Natural killer cell (primary cell): ENCODE results near the gene CD7. TPM values are rescaled to one million over a fixed set of nuclear protein-coding genes. Genes with fewer than 3 reads are reported as not detected.

ENCODE experiments used
- ATAC-seq, 3 donors: fragments of 150-1000 bp in 2 of 3; fragments of 200-7000 bp in 1 of 3; cut with Tn5 transposase; 1 replicate in 1 of 3; 2 replicates in 2 of 3; pipeline ENCODE4 v1.10.0; 2021; ENCODE audit warnings: mild to moderate bottlenecking in 2 of 3, moderate library complexity in 2 of 3
- DNase-seq, 2 donors: peaks; one replicate each; pipeline versions ENCODE4 v3.0.0 to v3.0.0-alpha.2; 2013 to 2021; ENCODE audit warnings: mixed read lengths in 1 of 2
- H3K27ac ChIP-seq: one replicate; pipeline ENCODE4 v1.5.1; 2013; ENCODE audit warnings: mild to moderate bottlenecking, low read length
- H3K27me3 ChIP-seq: one replicate; pipeline ENCODE4 v1.6.1; 2013; ENCODE audit warnings: low read length; ENCODE audit not compliant: control insufficient read depth, insufficient read depth
- H3K36me3 ChIP-seq: one replicate; pipeline ENCODE4 v1.6.1; 2013; ENCODE audit warnings: low read length; ENCODE audit not compliant: control insufficient read depth, insufficient read depth
- H3K4me1 ChIP-seq: one replicate; pipeline ENCODE4 v1.6.1; 2013; ENCODE audit warnings: low read length; ENCODE audit not compliant: control insufficient read depth, insufficient read depth
- H3K4me3 ChIP-seq: one replicate; pipeline ENCODE4 v1.5.1; 2013; ENCODE audit warnings: low read length
- H3K9me3 ChIP-seq: one replicate; pipeline ENCODE4 v1.6.1; 2013; ENCODE audit warnings: low read length; ENCODE audit not compliant: control insufficient read depth, insufficient read depth
- H3K27ac Mint-ChIP-seq, 2 donors: one replicate each; pipeline ENCODE4 v1.8.0; 2022; ENCODE audit warnings: mild to moderate bottlenecking in 2 of 2, mixed read lengths in 2 of 2, moderate library complexity in 1 of 2
- H3K27me3 Mint-ChIP-seq, 2 donors: one replicate each; pipeline ENCODE4 v1.8.0; 2022; ENCODE audit warnings: low read depth in 2 of 2, mixed read lengths in 2 of 2
- H3K36me3 Mint-ChIP-seq: one replicate; pipeline ENCODE4 v1.8.0; 2022; ENCODE audit warnings: mixed read lengths
- H3K4me1 Mint-ChIP-seq, 2 donors: one replicate each; pipeline ENCODE4 v1.8.0; 2022; ENCODE audit warnings: mixed read lengths in 2 of 2
- H3K4me3 Mint-ChIP-seq: one replicate; pipeline ENCODE4 v1.8.0; 2022; ENCODE audit warnings: mild to moderate bottlenecking, moderate library complexity, mixed read lengths
- H3K9me3 Mint-ChIP-seq, 2 donors: one replicate each; pipeline ENCODE4 v1.8.0; 2022; ENCODE audit warnings: mixed read lengths in 2 of 2
- CTCF ChIP-seq: fragments of 200-600 bp; IDR thresholded peaks from one replicate; pipeline ENCODE4 v1.8.0; 2022; ENCODE audit warnings: antibody characterized with exemption
- WGBS: methylation state at CpG from one replicate; pipeline ENCODE4 v1.1.7; 2013; ENCODE audit warnings: missing lambda C conversion rate; ENCODE audit not compliant: insufficient coverage; 5-methylcytosine and 5-hydroxymethylcytosine counted together
- intact Hi-C: fragments of 100-400 bp; cut with micrococcal nuclease; formaldehyde crosslinking; loops from one replicate; pipeline ENCODE4 v1.14.2; 2022
- total RNA-seq, 4 donors: library from RNA; stranded (reverse); fragments of 120-200 nt in 1 of 4; gene quantifications; one replicate each; pipeline versions ENCODE4 v1.2.3 to v1.2.4, GENCODE V29; 2013 to 2022

Gene CD7
- total RNA-seq, 3 donors from 2014 or later (not counting 1 experiment from before 2014, with no cell fraction given), result 464 to 564 (median 522) TPM

- Mint-ChIP-seq H3K27me3 (no peaks in the 10 kb centered on the region), H3K27ac (peak overlapping the region; percentile 99), H3K9me3 (no peaks in the 10 kb centered on the region), H3K4me1 (peaks cover 65 to 91% of the 10 kb centered on the region in 2 donors), H3K36me3 (no peaks in the 10 kb centered on the region), H3K4me3 (peak overlapping the region; percentile 92)
- 63% methylated on average over 27 of the region's 27 CpGs for WGBS
- peak in 1 of 2 donors; percentile 56 for DNase-seq
- intact Hi-C loops, result loop anchor here (5.0 kb wide), 1 partner anchor 81 kb away; no protein-coding TSS in a partner anchor
- Histone ChIP-seq H3K9me3 (no peaks in the 10 kb centered on the region), H3K27me3 (no peaks in the 10 kb centered on the region), H3K36me3 (no peaks in the 10 kb centered on the region), H3K4me1 (peaks cover 77% of the 10 kb centered on the region), H3K27ac (peak overlapping the region; percentile 98), H3K4me3 (peak overlapping the region; percentile 68)
- ATAC-seq, result no peak
- TF ChIP-seq CTCF, result no peak
Observed at GRCh38 chr17:82298538-82299421, 18.6 kb downstream of the CD7 start.

- Histone ChIP-seq H3K4me1 (peaks cover 73% of the 10 kb centered on the region), H3K36me3 (no peaks in the 10 kb centered on the region), H3K27ac (peak overlapping the region; percentile 98), H3K9me3 (no peaks in the 10 kb centered on the region), H3K4me3 (peak overlapping the region; percentile 68), H3K27me3 (no peaks in the 10 kb centered on the region)
- ATAC-seq (peak; percentile 67 to 85 (median 79)), DNase-seq (peak; percentile 86 to 98)
- H3K4me1 Mint-ChIP-seq, result peaks cover 57 to 85% of the 10 kb centered on the region in 2 donors
- WGBS, result 0% methylated on average over 36 of the region's 36 CpGs
- H3K27ac Mint-ChIP-seq, result peak overlapping the region; percentile 99
- intact Hi-C loops, result loop anchor here (1.0 to 5.0 kb wide), 3 partner anchors 8 to 81 kb away; no protein-coding TSS in a partner anchor
- H3K9me3 Mint-ChIP-seq, result no peaks in the 10 kb centered on the region
- no peak for TF ChIP-seq CTCF
- no peaks in the 10 kb centered on the region for H3K36me3 Mint-ChIP-seq
- H3K4me3 Mint-ChIP-seq, result peak overlapping the region; percentile 92
- H3K27me3 Mint-ChIP-seq, result no peaks in the 10 kb centered on the region
Observed at GRCh38 chr17:82297714-82298537, 19.5 kb downstream of the CD7 start.

GRCh38 chr17:82297280-82297713, 20.1 kb downstream of the CD7 start:
- Mint-ChIP-seq H3K27me3 (no peaks in the 10 kb centered on the region), H3K9me3 (no peaks in the 10 kb centered on the region), H3K36me3 (no peaks in the 10 kb centered on the region), H3K4me3 (peak overlapping the region; percentile 92), H3K4me1 (peaks cover 55 to 84% of the 10 kb centered on the region in 2 donors), H3K27ac (peak overlapping the region; percentile 99)
- peak overlapping the region; percentile 98 for H3K27ac ChIP-seq
- H3K36me3 ChIP-seq, result no peaks in the 10 kb centered on the region
- H3K9me3 ChIP-seq, result no peaks in the 10 kb centered on the region
- H3K4me1 ChIP-seq, result peaks cover 67% of the 10 kb centered on the region
- H3K27me3 ChIP-seq, result no peaks in the 10 kb centered on the region
- 3% methylated on average over 19 of the region's 19 CpGs for WGBS
- TF ChIP-seq CTCF, result no peak
- ATAC-seq (peak; percentile 22 to 56 (median 52)), DNase-seq (peak; percentile 89 to 92)
- H3K4me3 ChIP-seq, result peak overlapping the region; percentile 68
- intact Hi-C loops, result loop anchor here (1.0 to 5.0 kb wide), 3 partner anchors 9 to 80 kb away; no protein-coding TSS in a partner anchor
